Stimulated activated CD4-positive, alpha-beta T cell treated with anti-CD3 and anti-CD28 coated beads, Interleukin-1b, Interleukin-23, amount 100 ng/mL, for 1 hour (primary cell): ENCODE data around the gene PTPRG.
"Not testable (repeated sequence)": the region's sequence is repeated elsewhere in the genome, so short reads cannot be mapped to it uniquely, and the experiment has no call there.

Source experiments
- DNase-seq, 2 donors: peaks; one replicate each; pipeline ENCODE4 v3.0.0-alpha.2; 2020; ENCODE audit warnings: low read depth in 2 of 2

PTPRG gene

DNA sequence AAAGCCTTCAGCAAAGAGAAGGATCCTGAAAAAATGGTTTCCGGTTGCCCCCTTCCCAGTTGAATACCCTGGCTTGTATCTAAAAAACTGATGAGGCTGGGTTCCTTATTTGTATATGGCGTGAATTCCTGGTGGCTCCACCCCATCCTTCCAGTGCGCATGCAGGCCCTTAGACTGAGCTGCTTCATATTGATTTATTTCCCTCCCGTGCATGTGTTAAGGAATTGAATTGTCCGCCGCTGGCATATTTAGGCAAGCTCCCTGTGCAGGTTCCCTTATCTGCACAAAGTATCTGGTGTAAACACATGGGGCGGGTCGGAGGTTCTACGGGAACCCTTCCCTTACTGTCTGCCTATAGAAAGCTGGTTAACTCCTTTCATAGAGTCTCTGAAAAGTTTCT, 449.6 kb downstream of the PTPRG start:
- no peak for DNase-seq

DNA sequence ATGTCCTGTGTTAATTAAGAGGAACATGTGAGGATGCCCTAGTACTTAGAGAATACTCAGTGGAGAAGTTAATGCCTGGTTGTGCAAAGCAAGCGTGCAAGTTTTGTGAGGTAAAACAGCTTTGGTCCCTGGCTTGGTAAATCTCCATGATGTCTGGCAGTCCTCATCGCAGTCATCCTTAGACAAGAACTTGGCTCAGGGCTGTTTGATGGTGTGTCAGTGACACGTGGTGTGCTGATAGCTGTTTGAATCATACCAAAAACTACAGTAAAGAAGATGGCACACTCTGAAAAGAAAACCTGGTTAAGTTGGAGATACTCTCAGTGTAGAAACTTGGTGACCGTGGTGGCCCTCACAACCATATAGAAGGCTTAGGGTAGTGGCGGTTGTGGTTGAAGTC, 450.3 kb downstream of the PTPRG start:
- DNase-seq = no peak

DNA sequence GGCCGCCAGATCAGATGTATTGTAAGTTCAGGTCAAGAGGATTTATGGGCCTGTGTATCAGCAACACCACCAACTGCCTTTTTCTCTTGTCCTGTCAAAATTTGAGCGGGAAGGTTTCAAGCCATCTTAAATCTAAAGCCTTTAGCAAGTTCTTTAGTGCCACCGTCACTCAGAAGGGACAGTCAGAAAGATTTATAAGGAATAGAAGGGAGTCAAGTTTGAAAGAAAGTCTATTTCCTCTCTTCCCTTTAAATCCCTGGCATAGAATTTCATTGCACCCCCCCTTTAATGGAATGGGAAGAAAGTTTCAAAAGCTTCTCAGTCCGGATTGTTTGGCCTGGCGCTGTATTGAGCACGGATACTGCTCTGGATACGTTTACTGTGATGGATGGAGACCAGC, 452.6 kb downstream of the PTPRG start:
- no peak for DNase-seq

DNA sequence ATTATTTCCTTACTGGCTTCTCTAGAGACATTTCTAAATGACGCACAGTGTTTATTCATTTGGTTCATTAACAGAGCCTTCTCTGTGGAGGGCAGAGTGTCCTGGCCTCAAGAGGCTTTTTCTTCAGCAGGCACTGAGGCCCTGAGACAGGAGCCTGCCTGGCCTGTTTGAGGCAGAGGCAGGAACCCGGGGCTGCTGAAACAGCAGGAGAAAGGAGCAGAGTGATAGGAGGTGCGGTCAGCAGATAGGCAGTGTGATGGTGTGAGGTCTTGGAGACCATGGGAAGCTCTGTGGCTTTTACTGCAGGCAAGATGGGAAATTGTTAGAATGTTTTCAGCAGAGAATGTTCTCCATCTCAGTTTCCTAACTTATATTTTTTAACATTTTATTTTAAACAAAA, 453.7 kb downstream of the PTPRG start:
- no peak for DNase-seq

DNA sequence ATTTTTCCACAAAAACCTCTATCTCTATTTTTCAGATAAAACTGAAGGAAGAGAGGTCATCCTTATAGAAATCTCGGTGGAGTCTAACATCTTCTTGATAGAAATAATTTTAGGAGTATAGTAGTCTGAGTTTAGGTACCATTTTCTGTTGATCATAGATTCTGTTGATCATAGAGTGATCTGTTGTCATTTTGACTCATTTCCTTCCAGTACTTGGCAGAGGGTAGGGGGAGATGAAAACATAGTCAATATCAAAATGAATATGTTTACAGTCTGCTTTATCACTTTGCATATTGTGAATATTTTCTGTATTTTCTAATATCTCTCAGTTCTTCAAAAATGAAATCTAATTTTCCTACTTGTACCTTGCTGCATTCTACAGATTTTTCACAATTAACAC, 458.5 kb downstream of the PTPRG start:
- no peak for DNase-seq

DNA sequence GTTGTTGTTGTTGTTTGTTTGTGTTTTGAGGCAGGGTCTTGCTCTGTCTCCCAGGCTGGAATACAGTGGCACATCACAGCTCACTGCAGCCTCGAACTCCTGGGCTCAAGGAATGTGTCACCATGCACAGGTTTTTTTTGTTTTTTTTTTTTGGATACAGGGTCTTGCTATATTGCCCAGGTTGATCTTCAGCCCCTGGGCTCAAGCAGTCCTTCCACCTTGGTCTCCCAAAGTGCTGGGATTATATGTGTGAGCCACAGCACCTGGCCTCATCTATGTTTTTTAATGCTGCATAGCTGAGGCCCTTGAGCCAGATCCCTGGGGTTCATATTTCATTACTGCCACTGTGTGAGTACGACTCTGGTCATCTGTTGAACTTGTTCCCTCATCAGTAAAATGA, 459.3 kb downstream of the PTPRG start:
- DNase-seq = no peak

DNA sequence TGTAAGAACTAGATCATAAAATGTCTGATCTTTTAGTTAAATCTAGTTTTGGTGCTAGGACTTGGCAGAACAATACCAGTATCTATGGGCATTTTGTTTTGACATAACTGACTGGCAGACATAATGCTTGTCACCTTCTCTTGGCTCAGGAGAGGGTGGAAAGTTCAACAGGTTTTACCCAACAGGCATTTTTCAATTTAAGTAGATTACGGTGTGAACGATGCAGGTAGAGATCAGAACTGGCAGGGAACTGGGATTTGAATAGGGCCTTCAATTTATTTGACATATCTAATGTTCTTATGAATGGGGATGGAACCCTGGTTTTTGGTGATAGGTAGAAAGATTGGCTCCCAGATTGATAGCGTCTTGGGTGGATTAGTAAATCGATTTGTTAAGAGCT, 460.9 kb downstream of the PTPRG start:
- DNase-seq = no peak

GRCh38 chr3:62024882-62025281, 463.5 kb downstream of the PTPRG start:
- no peak for DNase-seq

GRCh38 chr3:62025913-62026312, 464.5 kb downstream of the PTPRG start:
- DNase-seq = no peak

GRCh38 chr3:62027241-62027640, 465.9 kb downstream of the PTPRG start:
- DNase-seq = no peak

DNA sequence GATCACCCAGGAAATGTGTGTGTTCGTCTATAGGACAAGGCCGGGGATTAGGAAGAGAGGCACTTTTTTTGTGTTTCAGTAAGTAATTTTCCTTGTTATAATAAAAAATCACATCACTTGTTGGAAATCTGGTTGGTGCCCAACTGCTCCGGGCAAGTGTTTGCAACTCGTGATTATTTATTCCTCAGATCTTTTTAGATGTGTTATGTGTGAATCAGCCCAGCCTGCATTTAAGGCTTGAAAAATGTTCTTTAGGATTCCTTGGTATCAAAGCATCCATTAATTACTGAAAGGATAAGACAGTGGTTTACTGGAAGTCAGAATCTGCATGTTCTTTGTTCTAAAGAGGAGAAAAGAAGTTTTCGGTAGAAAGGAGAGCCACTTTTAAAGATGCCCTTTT, 466.4 kb downstream of the PTPRG start:
- DNase-seq = no peak

GRCh38 chr3:62028236-62028635, 466.9 kb downstream of the PTPRG start:
- no peak for DNase-seq

DNA sequence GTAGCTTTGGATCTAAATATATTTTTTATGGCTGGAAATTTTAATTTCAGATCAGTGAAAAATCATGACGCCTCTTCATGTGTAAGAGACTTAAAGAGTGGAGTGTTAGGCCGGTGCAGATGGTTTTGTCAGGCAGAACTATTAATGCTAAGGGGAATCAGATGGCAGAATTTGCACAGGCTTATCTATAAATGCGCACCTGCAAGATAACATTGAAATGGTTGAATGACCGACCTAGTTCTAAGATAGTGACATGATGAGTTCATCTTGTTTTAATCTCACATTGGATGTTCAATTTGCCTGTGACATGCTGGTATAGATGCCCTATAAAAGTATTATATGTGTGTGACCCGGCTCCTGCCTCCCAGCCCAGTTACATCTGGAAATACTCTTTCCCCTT, 471.4 kb downstream of the PTPRG start:
- DNase-seq = no peak

DNA sequence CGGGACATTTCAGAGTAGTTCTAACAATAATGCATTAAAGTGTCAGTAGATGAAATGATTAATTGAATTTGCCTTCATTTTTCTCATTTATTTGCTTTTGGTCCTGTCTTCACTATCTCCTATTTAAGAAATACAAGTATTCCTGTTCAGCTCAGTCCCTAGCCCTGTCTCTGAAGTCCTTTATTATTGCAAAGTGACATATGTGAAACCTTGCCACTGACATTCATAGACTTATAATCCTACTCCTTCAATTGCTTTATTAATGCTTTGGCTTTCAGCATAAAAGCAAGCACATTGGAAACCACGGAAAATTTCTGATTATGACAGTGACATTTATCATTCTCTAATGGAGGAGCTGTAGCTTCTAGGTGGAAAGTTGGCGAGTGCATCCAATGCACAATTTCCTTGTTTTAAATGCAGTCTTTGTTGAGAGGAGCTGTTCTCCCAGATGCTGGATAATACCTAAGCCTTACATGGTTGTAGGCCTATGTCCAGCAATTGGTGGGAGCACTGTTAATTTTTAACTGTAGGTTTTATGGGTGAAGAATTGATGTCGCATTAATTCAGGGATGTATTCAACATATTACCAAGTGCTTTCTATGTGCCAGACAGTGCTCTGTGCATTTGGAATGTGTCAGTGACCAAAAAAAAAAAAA, 474.2 kb downstream of the PTPRG start:
- DNase-seq = no peak

- DNase-seq = no peak
Observed at GRCh38 chr3:62036726-62037125, 475.4 kb downstream of the PTPRG start.

- DNase-seq = not testable (repeated sequence)
Observed at GRCh38 chr3:62038798-62039197, 477.4 kb downstream of the PTPRG start.

DNA sequence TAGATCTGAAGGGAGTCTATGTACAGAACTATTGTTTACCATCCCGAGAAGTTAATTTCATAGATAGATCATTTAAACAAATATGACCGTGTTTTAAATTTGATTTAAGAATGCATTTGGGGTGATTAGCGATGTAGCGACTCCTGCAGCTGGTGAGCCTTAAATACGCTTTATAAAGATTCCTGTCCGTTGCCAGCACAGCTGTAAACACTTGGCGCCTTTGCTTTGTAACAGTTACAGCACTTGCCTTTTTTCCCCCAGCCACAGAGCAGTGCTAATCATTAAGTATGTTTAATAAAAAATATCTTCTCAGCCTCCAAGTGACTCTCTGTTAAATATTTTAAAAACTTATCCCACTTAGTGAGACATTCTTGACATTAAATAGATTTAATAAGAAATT, 478.2 kb downstream of the PTPRG start:
- no peak for DNase-seq

DNA sequence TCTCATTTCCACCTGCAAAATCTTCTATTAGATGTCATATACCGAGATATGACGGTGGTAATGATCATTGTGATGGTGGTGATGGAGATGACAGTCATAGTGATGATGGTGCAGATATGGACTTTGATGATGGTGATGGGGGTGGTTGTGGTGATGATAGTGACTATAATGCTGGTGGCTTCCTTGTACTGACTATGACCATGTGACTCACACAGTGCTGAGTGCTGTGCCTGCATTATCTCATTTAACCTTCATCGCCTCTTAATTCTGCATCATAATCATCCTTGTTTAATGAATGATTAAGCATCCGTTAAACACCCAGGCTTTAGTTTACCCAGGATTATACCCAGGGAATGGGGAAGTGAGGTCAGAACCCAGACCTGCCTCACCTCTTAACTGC, 480.3 kb downstream of the PTPRG start:
- no peak for DNase-seq

DNA sequence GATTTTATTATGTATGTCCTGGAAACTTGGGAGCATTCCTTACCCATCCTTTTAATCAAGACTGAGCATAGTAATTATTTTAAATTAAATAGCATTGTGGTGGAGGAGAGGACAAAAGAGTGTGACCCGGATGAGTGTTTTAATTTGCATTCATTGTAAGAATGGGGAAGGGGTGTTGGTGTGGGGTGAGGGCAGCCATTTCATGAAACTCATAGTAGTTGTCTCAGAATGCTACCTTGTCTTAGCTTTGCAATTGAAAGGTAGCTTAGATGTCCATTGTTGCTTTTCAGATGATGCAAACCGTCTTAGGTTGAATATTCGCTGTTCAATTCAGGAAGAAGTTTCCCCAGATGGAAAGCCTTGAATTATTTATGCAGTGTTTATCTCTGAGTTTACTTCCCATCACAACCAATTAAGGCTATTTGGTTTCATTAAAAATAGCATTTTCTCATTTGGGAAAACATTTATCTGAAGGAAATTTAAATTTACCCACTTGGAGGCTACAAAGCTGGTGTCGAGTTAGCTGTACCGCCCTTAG, 483.6 kb downstream of the PTPRG start:
- DNase-seq = no peak

GRCh38 chr3:62046326-62046725, 485.0 kb downstream of the PTPRG start:
- no peak for DNase-seq

GRCh38 chr3:62048577-62048976, 487.2 kb downstream of the PTPRG start:
- no peak for DNase-seq

DNA sequence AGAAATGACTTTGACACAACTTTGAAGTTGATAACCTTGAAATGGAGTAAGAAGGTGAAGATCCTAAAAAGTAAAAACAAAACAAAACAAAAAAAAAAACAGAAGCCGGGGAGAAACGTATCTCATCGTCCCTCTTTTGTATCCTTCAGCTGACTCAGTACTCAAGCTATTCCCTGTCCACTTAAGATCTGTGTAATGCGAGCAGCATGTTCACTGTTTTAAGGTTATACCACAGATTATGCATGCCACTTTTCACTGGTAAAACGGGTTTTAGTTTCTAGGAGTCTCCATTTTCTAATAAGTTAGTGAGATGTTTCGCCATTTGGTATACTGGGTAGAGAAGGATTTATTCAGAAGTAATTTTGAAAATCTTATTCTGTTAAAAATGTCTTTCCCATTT, 487.7 kb downstream of the PTPRG start:
- DNase-seq = no peak

DNA sequence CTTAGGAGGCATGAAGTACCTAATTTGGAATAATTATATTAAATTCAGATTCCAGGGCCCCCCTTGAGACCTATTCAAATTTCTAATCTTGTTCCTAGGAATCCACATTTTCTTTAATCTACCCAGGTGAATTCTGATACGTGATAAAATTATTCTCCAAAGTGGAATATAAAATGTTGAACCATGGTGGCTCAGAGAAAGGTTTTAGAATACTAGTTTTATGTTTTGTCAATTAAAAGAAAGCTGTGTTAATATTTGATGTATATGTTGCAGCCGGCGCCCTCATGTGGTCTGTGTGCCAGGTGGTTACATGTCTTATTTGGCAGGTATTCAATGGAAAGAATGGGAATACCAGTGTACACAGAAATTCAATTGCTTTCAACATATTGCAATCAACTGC, 490.1 kb downstream of the PTPRG start:
- no peak for DNase-seq

DNA sequence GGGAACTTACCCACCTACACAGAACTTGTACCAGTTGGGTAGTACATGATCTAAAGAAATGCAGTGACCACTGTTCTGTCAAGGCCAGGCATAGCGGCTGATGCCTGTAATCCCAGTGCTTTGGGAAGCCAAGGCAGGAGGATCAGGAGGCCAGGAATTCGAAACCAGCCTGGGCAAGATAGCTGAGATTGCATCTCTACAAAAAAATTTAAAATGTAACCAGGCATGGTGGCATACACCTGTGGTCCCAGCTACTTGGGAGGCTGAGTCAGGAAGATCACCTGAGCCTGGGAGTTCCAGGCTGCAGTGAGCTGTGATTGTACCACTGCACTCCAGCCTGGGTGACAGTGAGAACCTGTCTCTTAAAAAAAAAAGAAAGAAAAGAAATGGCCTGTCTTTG, 491.0 kb downstream of the PTPRG start:
- DNase-seq = no peak
